ENCODE results near the gene MAP2.

Gene MAP2

GRCh38 chr2:209423562-209424198 is at the start of gene MAP2:
Gene MAP2 (plus strand): TSS chr2:209424047. CDS start chr2:209653171, 229,124 bp downstream.
- peak; percentile 1 to 23 for DNase-seq (ENCODE audit: low read depth in 2 of 2)

GRCh38 chr2:209376686-209377085 is 47.2 kb upstream of the MAP2 start:
- no peak for DNase-seq (ENCODE audit: low read depth in 2 of 2)

GRCh38 chr2:209380293-209380692 is 43.6 kb upstream of the MAP2 start:
- DNase-seq (ENCODE audit: low read depth in 2 of 2): no peak

- no peak for DNase-seq (ENCODE audit: low read depth in 2 of 2)
Measured at GRCh38 chr2:209381091-209381490, 42.8 kb upstream of the MAP2 start.

GRCh38 chr2:209382775-209383174 is 41.1 kb upstream of the MAP2 start:
- DNase-seq (ENCODE audit: low read depth in 2 of 2): no peak

- DNase-seq (ENCODE audit: low read depth in 2 of 2): no peak
Measured at GRCh38 chr2:209383212-209383611, 40.6 kb upstream of the MAP2 start.

GRCh38 chr2:209387389-209387788 is 36.5 kb upstream of the MAP2 start:
- DNase-seq (ENCODE audit: low read depth in 2 of 2): no peak

GRCh38 chr2:209388446-209389037 is 35.3 kb upstream of the MAP2 start:
- DNase-seq (ENCODE audit: low read depth in 2 of 2): no peak

- DNase-seq (ENCODE audit: low read depth in 2 of 2): no peak
Measured at GRCh38 chr2:209389171-209389618, 34.7 kb upstream of the MAP2 start.

- no peak for DNase-seq (ENCODE audit: low read depth in 2 of 2)
Measured at GRCh38 chr2:209390839-209391238, 33.0 kb upstream of the MAP2 start.

GRCh38 chr2:209391776-209392401 is 32.0 kb upstream of the MAP2 start:
- no peak for DNase-seq (ENCODE audit: low read depth in 2 of 2)

GRCh38 chr2:209395229-209395628 is 28.6 kb upstream of the MAP2 start:
- no peak for DNase-seq (ENCODE audit: low read depth in 2 of 2)

- DNase-seq (ENCODE audit: low read depth in 2 of 2): no peak
Measured at GRCh38 chr2:209395652-209396051, 28.2 kb upstream of the MAP2 start.

- no peak for DNase-seq (ENCODE audit: low read depth in 2 of 2)
Measured at GRCh38 chr2:209398463-209398862, 25.4 kb upstream of the MAP2 start.

GRCh38 chr2:209401788-209402187 is 22.1 kb upstream of the MAP2 start:
- no peak for DNase-seq (ENCODE audit: low read depth in 2 of 2)

GRCh38 chr2:209411296-209411695 is 12.6 kb upstream of the MAP2 start:
- DNase-seq (ENCODE audit: low read depth in 2 of 2): no peak

GRCh38 chr2:209411718-209412117 is 12.1 kb upstream of the MAP2 start:
- DNase-seq (ENCODE audit: low read depth in 2 of 2): no peak

GRCh38 chr2:209413311-209414014 is 10.4 kb upstream of the MAP2 start:
- DNase-seq (ENCODE audit: low read depth in 2 of 2): no peak

GRCh38 chr2:209416913-209417312 is 6.9 kb upstream of the MAP2 start:
- no peak for DNase-seq (ENCODE audit: low read depth in 2 of 2)

GRCh38 chr2:209422191-209422754 is 1.6 kb upstream of the MAP2 start:
- DNase-seq (ENCODE audit: low read depth in 2 of 2): no peak

GRCh38 chr2:209424199-209424701 is 403 bp downstream of the MAP2 start:
- no peak for DNase-seq (ENCODE audit: low read depth in 2 of 2)

Measured in stimulated activated CD8-positive, alpha-beta memory T cell treated with anti-CD3 and anti-CD28 coated beads, Interleukin-2, amount 100 ng/mL, for 1 hour (primary cell).